ENCODE results near the gene OTUD1. TPM values are rescaled to one million over a fixed set of nuclear protein-coding genes. Genes with fewer than 3 reads are reported as not detected.

Gene OTUD1
- total and polyA plus RNA-seq, 12 donors = 11.4 to 617 (median 32.2) TPM

DNA sequence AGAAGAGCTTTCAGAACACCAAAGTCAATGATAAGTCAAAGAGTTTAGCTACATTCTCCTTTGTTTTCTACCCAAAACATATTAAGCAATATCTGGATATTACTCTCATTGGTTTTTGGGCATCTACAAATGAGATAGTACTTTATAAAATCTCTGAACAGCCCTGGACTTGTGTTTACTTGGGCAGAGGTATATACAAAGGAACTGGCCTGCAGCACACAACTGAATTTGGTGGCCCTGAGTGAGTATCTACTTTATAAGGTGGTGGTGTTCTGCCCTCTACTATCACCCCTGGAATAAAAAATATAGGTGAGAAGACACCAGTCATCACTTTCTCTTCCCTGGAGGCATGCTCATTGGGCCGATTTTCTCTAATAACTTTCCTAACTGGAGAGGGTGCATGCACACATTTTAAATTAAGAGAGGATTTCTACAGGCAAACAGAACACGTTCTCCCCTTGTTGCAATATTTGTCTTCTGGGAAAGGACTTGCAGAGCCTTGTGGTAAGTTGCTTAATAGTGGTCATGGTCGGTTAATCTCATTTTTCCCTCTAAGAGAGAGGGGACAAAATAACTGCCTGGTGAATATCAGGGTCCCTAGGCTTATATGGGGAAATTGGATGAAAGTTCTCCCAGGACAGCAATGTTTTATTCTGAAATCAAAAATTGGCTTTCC, 41.1 kb downstream of the OTUD1 start:
- ATAC-seq = no peak
- H3K4me3 ChIP-seq = no peak overlapping the region
- DNase-seq = no peak
- no peak overlapping the region for H3K27ac ChIP-seq
- H3K4me1 ChIP-seq = peaks cover 0 to 4% (median 0%) of the 10 kb centered on the region in 9 donors
- H3K27me3 ChIP-seq = no peaks in the 10 kb centered on the region
- no peaks in the 10 kb centered on the region for H3K36me3 ChIP-seq
- intact Hi-C loops (cut with DNase I) = no loop called here
- TF ChIP-seq, protein P1, sequence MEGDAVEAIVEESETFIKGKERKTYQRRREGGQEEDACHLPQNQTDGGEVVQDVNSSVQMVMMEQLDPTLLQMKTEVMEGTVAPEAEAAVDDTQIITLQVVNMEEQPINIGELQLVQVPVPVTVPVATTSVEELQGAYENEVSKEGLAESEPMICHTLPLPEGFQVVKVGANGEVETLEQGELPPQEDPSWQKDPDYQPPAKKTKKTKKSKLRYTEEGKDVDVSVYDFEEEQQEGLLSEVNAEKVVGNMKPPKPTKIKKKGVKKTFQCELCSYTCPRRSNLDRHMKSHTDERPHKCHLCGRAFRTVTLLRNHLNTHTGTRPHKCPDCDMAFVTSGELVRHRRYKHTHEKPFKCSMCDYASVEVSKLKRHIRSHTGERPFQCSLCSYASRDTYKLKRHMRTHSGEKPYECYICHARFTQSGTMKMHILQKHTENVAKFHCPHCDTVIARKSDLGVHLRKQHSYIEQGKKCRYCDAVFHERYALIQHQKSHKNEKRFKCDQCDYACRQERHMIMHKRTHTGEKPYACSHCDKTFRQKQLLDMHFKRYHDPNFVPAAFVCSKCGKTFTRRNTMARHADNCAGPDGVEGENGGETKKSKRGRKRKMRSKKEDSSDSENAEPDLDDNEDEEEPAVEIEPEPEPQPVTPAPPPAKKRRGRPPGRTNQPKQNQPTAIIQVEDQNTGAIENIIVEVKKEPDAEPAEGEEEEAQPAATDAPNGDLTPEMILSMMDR (IDR thresholded peaks at IDR 0.05) = no peak
- WGBS, 2 donors = 79 to 88% methylated on average over 3 of the region's 3 CpGs
- H3K9me3 ChIP-seq = no peaks in the 10 kb centered on the region

DNA sequence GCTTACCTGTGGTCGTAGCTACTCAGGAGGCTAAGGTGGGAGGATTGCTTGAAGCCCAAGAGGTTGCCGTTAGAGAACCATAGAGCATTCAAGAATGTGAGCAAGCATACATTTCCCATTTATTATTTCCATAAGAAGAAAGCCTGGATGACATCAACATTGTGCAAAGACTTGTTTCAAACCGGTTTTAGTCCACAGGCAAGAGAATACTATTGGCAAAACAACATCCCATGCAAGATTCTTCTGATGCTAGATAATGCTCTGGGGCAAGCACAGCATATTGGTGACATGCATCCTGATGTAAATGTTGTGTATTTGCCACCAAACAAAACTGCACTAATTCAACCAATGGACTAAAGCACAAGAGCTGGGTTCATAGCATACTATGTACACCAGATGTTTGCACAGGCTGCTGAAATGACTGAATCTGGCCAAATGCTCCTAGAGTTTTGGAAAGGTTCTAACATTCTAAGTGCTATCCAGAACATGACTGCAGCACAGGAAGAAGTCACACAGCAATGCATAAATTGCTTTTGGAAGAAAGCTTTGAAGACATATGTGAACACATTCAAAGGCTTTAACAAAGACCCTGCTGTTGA, 42.6 kb downstream of the OTUD1 start:
- DNase-seq (no peak), ATAC-seq (no peak)
- WGBS, 2 donors = 78 to 86% methylated on average over 3 of the region's 3 CpGs
- no peaks in the 10 kb centered on the region for H3K36me3 ChIP-seq
- peaks cover 0 to 4% (median 0%) of the 10 kb centered on the region in 9 donors for H3K4me1 ChIP-seq
- no peaks in the 10 kb centered on the region for H3K27me3 ChIP-seq
- no peaks in the 10 kb centered on the region for H3K9me3 ChIP-seq
- no peak overlapping the region for H3K27ac ChIP-seq
- TF ChIP-seq, protein P1 (IDR thresholded peaks at IDR 0.05) = no peak
- no peak overlapping the region for H3K4me3 ChIP-seq
- intact Hi-C loops (cut with DNase I) = no loop called here

DNA sequence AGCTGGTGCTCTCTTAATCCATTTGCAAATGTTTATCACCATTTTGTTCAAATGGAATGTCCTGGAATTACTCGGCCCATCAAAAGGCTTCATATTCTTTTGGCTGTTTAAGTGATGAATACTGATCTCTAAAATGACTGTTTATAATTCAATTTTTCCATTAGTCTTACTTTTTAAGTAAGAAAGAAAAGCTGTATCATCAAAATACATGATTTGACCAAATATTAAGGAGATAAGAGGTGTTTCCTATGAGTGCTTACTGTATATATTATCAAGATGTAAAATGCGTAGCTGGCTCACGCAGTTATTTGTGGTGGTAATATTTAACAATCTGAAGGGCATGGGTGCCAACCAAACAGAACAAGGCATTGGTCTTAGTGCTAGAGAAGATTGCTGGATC, 51.2 kb downstream of the OTUD1 start:
- no peak overlapping the region for H3K4me3 ChIP-seq
- H3K9me3 ChIP-seq = no peaks in the 10 kb centered on the region
- H3K36me3 ChIP-seq = no peaks in the 10 kb centered on the region
- H3K4me1 ChIP-seq = no peaks in the 10 kb centered on the region
- peaks cover 0 to 9% (median 0%) of the 10 kb centered on the region in 7 donors for H3K27me3 ChIP-seq
- ATAC-seq (no peak), DNase-seq (no peak)
- H3K27ac ChIP-seq = no peak overlapping the region
- TF ChIP-seq, protein P1 (IDR thresholded peaks at IDR 0.05) = no peak
- 92% methylated on average over 3 of the region's 3 CpGs for WGBS, 2 donors
- intact Hi-C loops (cut with DNase I) = no loop called here

Small RNA genes within 50 kb of the gene (microRNA-seq; reads per million reads assigned to microRNA genes)
- 0 reads per million in 2 donors for gene MIR1254-2

Other genes starting within 250 kb of the OTUD1 start
- gene PTF1A, start 246.8 kb upstream of the OTUD1 start, total RNA-seq = not detected
- not detected for gene PTF1A, start 246.8 kb upstream of the OTUD1 start, polyA plus RNA-seq
- gene C10orf67, start 94.3 kb upstream of the OTUD1 start, total RNA-seq = 1 to 10 TPM in 1 of 10 donors, under 1 TPM in 9; 0.25 to 1.5 (median 0.47) TPM
- gene C10orf67, start 94.3 kb upstream of the OTUD1 start, polyA plus RNA-seq = under 1 TPM; 0.15 to 0.42 TPM

Data from heart right ventricle (tissue), 16 donors.